LNCaP clone FGC (cell line): ENCODE results near the gene WDR20.
A peak's percentile ranks its signal among the peaks of the same experiment; 100 is the strongest.

Experiments used
- DNase-seq: peaks from one replicate; pipeline ENCODE4 v3.0.0-alpha.2; 2011; ENCODE audit warnings: low read depth
- H3K4me3 ChIP-seq: 2 replicates; pipeline ENCODE4 v1.5.1; 2011; ENCODE audit warnings: mild to moderate bottlenecking, low read depth, low read length, control low read depth
- TF ChIP-seq, protein P1 (sequence below): IDR thresholded peaks from 2 replicates; pipeline ENCODE4 v1.5.1; 2012; ENCODE audit warnings: mild to moderate bottlenecking; ENCODE audit not compliant: control insufficient read depth, insufficient read depth; ENCODE audit errors: extremely low read depth

Gene WDR20

DNA sequence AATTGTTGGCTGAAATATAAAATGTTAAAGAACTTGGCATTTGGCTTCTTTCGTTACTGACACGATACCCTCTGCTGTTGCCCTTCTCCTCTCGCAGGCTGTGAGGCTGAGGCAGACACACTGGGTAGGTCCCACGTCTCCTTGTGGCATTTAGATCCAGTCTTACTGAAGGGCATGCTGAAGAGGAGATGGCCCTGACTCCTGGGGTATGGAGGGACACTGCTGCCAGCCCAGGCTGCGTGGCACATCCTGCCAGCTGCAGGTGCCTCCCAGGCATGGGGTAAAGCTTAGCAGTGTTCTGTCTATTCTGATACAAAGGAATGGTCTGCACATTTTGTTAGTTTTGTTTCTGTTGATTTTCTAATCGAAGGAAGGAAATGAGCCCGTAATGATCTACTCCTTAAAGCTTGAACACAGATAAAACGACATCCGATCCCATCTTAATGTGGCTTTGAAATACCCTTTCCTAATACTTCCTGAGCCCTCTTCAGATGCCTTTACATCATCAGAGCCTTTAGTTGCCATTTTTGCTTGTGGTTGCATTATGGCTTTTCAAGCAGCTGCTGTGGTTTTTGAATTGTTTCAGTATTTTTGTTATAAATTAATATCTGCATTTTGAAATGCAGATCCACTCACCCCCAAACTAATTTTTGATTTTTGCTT is 61.1 kb downstream of the WDR20 start:
- no peak overlapping the region for H3K4me3 ChIP-seq
- TF ChIP-seq, protein P1, sequence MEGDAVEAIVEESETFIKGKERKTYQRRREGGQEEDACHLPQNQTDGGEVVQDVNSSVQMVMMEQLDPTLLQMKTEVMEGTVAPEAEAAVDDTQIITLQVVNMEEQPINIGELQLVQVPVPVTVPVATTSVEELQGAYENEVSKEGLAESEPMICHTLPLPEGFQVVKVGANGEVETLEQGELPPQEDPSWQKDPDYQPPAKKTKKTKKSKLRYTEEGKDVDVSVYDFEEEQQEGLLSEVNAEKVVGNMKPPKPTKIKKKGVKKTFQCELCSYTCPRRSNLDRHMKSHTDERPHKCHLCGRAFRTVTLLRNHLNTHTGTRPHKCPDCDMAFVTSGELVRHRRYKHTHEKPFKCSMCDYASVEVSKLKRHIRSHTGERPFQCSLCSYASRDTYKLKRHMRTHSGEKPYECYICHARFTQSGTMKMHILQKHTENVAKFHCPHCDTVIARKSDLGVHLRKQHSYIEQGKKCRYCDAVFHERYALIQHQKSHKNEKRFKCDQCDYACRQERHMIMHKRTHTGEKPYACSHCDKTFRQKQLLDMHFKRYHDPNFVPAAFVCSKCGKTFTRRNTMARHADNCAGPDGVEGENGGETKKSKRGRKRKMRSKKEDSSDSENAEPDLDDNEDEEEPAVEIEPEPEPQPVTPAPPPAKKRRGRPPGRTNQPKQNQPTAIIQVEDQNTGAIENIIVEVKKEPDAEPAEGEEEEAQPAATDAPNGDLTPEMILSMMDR: no peak
- no peak for DNase-seq

DNA sequence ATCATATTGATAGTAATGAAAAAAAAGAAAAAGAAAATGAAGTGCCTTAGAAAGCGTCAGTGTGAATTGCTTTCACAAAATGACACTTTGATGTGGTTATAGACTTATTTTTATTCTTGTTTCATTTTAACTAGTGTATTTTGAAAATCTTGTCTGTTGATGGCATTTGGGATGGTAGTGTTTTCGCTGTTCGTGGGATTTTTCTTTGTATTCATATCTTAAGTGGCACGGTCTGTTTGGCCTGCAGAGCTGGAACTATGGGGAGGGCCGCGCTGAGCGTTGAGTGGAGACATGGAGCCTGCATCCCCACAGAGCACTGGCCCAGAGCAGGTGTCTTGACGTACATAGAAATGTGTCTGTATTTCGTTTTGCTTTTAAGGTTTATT is 61.6 kb downstream of the WDR20 start:
- no peak for DNase-seq
- TF ChIP-seq, protein P1: no peak
- no peak overlapping the region for H3K4me3 ChIP-seq

DNA sequence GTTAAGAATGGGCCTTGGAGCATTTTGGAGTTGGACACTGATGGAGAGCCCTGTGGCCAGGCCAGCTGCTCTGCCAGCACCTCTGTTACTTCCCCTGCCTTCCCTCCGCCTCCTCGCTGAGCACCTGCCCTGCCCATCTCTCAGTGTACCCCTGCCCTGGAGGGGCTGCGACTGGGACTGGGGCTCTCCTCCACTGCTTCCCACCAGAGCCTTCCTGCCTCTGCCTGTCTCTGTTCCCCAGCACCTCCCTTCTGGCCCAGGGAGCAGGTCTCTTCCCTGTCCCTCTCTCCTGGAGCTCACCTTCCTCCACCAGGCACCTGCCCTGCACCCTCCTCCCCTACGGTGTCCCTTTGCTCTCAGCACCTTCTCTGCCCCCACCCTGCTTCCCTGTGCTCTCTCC is 62.1 kb downstream of the WDR20 start:
- H3K4me3 ChIP-seq: no peak overlapping the region
- TF ChIP-seq, protein P1: no peak
- DNase-seq: no peak

DNA sequence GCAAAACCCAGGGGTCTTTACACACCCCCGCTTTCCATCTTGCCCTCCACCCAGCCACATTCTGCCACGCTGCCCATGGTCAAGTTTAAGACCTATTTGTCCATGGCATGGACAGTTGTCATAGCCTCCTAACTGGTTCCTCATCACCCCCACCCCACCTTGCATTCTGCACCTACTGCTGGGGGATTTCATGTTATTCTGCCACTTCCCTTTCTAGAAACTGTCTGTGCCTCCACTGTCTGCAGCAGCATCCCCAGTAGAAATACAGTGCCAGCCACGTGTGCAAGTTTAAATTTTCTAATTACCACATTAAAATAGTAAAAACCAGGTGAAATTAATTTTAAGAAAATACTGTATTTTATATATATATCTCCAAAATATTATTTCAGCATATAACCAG is 63.2 kb downstream of the WDR20 start:
- TF ChIP-seq, protein P1: no peak
- no peak for DNase-seq
- H3K4me3 ChIP-seq: no peak overlapping the region

DNA sequence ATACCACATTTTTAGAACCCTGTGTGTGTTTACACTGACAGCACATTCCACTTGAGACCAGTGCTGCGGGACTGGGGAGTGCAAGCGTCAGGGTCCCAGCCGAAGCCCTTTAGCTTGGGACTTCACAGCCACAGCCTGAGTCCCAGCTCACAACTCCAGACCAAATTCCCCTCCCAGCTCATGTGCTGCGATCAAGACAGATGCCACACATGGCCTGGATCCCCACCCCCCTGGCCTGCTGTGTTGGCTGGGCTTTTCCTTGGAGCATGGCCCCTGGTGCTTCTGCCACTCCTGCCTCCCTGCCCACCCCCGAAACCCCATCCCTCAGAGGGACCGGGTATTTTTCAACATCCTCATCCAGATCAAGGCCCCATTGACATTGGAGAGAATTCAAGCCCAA is 63.7 kb downstream of the WDR20 start:
- TF ChIP-seq, protein P1: no peak

DNA sequence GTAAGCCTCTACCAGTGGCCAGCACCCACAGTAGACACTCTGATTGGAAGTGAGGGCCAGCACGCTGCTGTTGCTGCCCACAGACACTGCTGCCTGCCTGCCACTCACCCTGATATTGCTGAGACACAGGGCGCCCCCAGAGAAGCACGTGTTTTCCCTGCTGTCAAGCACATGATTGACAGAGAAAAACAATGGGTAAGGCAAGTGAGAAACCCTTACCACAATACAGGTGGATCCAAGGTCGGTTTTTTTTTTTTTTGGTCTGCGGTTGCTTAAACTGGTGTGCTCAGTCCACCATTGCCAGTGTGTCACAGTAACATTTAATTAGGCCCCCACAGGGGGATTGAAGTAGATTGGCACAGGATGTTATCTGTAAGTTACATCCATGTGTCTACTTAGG is 65.9 kb downstream of the WDR20 start:
- TF ChIP-seq, protein P1: no peak
- no peak overlapping the region for H3K4me3 ChIP-seq
- no peak for DNase-seq

More for the DNA sequence above, 63.7 kb downstream of the WDR20 start:
- no peak overlapping the region for H3K4me3 ChIP-seq
- no peak for DNase-seq

DNA sequence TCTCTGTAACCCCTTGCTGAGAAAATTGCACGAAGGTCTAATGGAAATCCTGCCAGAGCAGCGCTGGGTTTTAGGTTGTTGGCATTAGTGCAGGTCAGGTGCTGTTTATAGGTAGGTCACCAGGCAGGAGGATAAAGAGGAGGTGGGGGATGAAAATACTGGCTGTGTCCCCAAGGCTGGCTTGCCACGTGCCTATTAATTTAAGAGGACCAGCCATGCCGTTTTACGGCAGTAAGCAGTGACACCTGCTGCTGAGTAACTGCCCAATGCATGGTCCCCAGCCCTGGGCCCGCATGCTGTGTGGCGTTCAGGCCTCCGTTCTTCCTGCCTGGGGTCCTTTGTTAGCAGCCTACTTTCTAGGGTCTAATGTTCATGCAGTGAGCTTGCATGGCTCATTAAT is 67.2 kb downstream of the WDR20 start:
- TF ChIP-seq, protein P1: peak; percentile 67
- no peak overlapping the region for H3K4me3 ChIP-seq
- DNase-seq: peak; percentile 71
